Measurements from ENCODE around the gene CWF19L2.
"Not testable (repeated sequence)": the region's sequence is repeated elsewhere in the genome, so short reads cannot be mapped to it uniquely, and the experiment has no call there.

The CWF19L2 gene

GRCh38 chr11:107466275-107466866 lies 8.7 kb upstream of the CWF19L2 start:
- H3K27me3 Mint-ChIP-seq: peaks cover 20% of the 10 kb centered on the region
- H3K36me3 Mint-ChIP-seq; H3K27ac Mint-ChIP-seq; H3K4me3 Mint-ChIP-seq; H3K4me1 Mint-ChIP-seq (ENCODE audit: low read depth); H3K9me3 Mint-ChIP-seq (ENCODE audit: low read depth): not testable (repeated sequence)

- Mint-ChIP-seq H3K4me3 (peak overlapping the region; percentile 97), H3K9me3 (ENCODE audit: low read depth) (no peaks in the 10 kb centered on the region)
Observed at GRCh38 chr11:107457205-107457557, 444 bp downstream of the CWF19L2 start.

GRCh38 chr11:107453594-107454286 lies 3.9 kb downstream of the CWF19L2 start:
- H3K9me3 Mint-ChIP-seq (ENCODE audit: low read depth): no peaks in the 10 kb centered on the region
- H3K4me1 Mint-ChIP-seq (ENCODE audit: low read depth): peaks cover 53% of the 10 kb centered on the region
- peaks cover 12% of the 10 kb centered on the region for H3K36me3 Mint-ChIP-seq
- no peaks in the 10 kb centered on the region for H3K27me3 Mint-ChIP-seq
- no peak overlapping the region for H3K27ac Mint-ChIP-seq
- H3K4me3 Mint-ChIP-seq: no peak overlapping the region

More at GRCh38 chr11:107457205-107457557, 444 bp downstream of the CWF19L2 start:
- H3K36me3 Mint-ChIP-seq: peaks cover 8% of the 10 kb centered on the region
- H3K4me1 Mint-ChIP-seq (ENCODE audit: low read depth): peaks cover 27% of the 10 kb centered on the region
- H3K27ac Mint-ChIP-seq: peak overlapping the region; percentile 92
- H3K27me3 Mint-ChIP-seq: no peaks in the 10 kb centered on the region

- H3K4me3 Mint-ChIP-seq: no peak overlapping the region
- peak overlapping the region; percentile 1 for H3K27ac Mint-ChIP-seq
- H3K4me1 Mint-ChIP-seq (ENCODE audit: low read depth): peaks cover 48% of the 10 kb centered on the region
- H3K9me3 Mint-ChIP-seq (ENCODE audit: low read depth): no peaks in the 10 kb centered on the region
- peaks cover 22% of the 10 kb centered on the region for H3K36me3 Mint-ChIP-seq
- no peaks in the 10 kb centered on the region for H3K27me3 Mint-ChIP-seq
Observed at GRCh38 chr11:107446822-107447431, 10.7 kb downstream of the CWF19L2 start.

GRCh38 chr11:107442715-107443215 lies 14.9 kb downstream of the CWF19L2 start:
- H3K27me3 Mint-ChIP-seq: no peaks in the 10 kb centered on the region
- H3K36me3 Mint-ChIP-seq: peaks cover 36% of the 10 kb centered on the region
- H3K4me3 Mint-ChIP-seq: no peak overlapping the region
- no peak overlapping the region for H3K27ac Mint-ChIP-seq
- H3K9me3 Mint-ChIP-seq (ENCODE audit: low read depth): no peaks in the 10 kb centered on the region
- peaks cover 20% of the 10 kb centered on the region for H3K4me1 Mint-ChIP-seq (ENCODE audit: low read depth)

- Mint-ChIP-seq H3K4me1 (ENCODE audit: low read depth) (peaks cover 4% of the 10 kb centered on the region), H3K27ac (no peak overlapping the region), H3K9me3 (ENCODE audit: low read depth) (no peaks in the 10 kb centered on the region), H3K36me3 (peaks cover 29% of the 10 kb centered on the region), H3K27me3 (no peaks in the 10 kb centered on the region), H3K4me3 (no peak overlapping the region)
Observed at GRCh38 chr11:107439586-107440167, 17.9 kb downstream of the CWF19L2 start.

GRCh38 chr11:107438148-107438547 lies 19.5 kb downstream of the CWF19L2 start:
- Mint-ChIP-seq H3K27ac (no peak overlapping the region), H3K36me3 (peaks cover 19% of the 10 kb centered on the region), H3K4me1 (ENCODE audit: low read depth) (peaks cover 2% of the 10 kb centered on the region), H3K27me3 (no peaks in the 10 kb centered on the region), H3K9me3 (ENCODE audit: low read depth) (no peaks in the 10 kb centered on the region), H3K4me3 (no peak overlapping the region)

- Mint-ChIP-seq H3K27me3 (no peaks in the 10 kb centered on the region), H3K36me3 (peaks cover 16% of the 10 kb centered on the region), H3K9me3 (ENCODE audit: low read depth) (no peaks in the 10 kb centered on the region), H3K27ac (peak overlapping the region; percentile 7), H3K4me3 (peak overlapping the region; percentile 3), H3K4me1 (ENCODE audit: low read depth) (peaks cover 10% of the 10 kb centered on the region)
Observed at GRCh38 chr11:107430525-107430924, 27.1 kb downstream of the CWF19L2 start.

- no peak overlapping the region for H3K4me3 Mint-ChIP-seq
- H3K27ac Mint-ChIP-seq: no peak overlapping the region
- H3K36me3 Mint-ChIP-seq: peaks cover 20% of the 10 kb centered on the region
- no peaks in the 10 kb centered on the region for H3K9me3 Mint-ChIP-seq (ENCODE audit: low read depth)
- H3K4me1 Mint-ChIP-seq (ENCODE audit: low read depth): peaks cover 10% of the 10 kb centered on the region
- no peaks in the 10 kb centered on the region for H3K27me3 Mint-ChIP-seq
Observed at GRCh38 chr11:107427569-107428180, 29.9 kb downstream of the CWF19L2 start.

- H3K9me3 Mint-ChIP-seq (ENCODE audit: low read depth): no peaks in the 10 kb centered on the region
- peaks cover 28% of the 10 kb centered on the region for H3K36me3 Mint-ChIP-seq
- H3K27ac Mint-ChIP-seq: no peak overlapping the region
- no peaks in the 10 kb centered on the region for H3K27me3 Mint-ChIP-seq
- no peak overlapping the region for H3K4me3 Mint-ChIP-seq
- H3K4me1 Mint-ChIP-seq (ENCODE audit: low read depth): peaks cover 2% of the 10 kb centered on the region
Observed at GRCh38 chr11:107413352-107413751, 44.3 kb downstream of the CWF19L2 start.

GRCh38 chr11:107408762-107409211 lies 48.8 kb downstream of the CWF19L2 start:
- H3K27ac Mint-ChIP-seq: no peak overlapping the region
- peaks cover 3% of the 10 kb centered on the region for H3K4me1 Mint-ChIP-seq (ENCODE audit: low read depth)
- no peaks in the 10 kb centered on the region for H3K27me3 Mint-ChIP-seq
- no peaks in the 10 kb centered on the region for H3K9me3 Mint-ChIP-seq (ENCODE audit: low read depth)
- H3K4me3 Mint-ChIP-seq: no peak overlapping the region
- peaks cover 35% of the 10 kb centered on the region for H3K36me3 Mint-ChIP-seq

- no peaks in the 10 kb centered on the region for H3K9me3 Mint-ChIP-seq (ENCODE audit: low read depth)
- H3K27ac Mint-ChIP-seq: no peak overlapping the region
- no peak overlapping the region for H3K4me3 Mint-ChIP-seq
- peaks cover 50% of the 10 kb centered on the region for H3K36me3 Mint-ChIP-seq
- peaks cover 3% of the 10 kb centered on the region for H3K4me1 Mint-ChIP-seq (ENCODE audit: low read depth)
- no peaks in the 10 kb centered on the region for H3K27me3 Mint-ChIP-seq
Observed at GRCh38 chr11:107405260-107405659, 52.4 kb downstream of the CWF19L2 start.

GRCh38 chr11:107401131-107401530 lies 56.5 kb downstream of the CWF19L2 start:
- peaks cover 64% of the 10 kb centered on the region for H3K36me3 Mint-ChIP-seq
- not testable (repeated sequence) for H3K27ac Mint-ChIP-seq; H3K4me3 Mint-ChIP-seq; H3K4me1 Mint-ChIP-seq (ENCODE audit: low read depth); H3K9me3 Mint-ChIP-seq (ENCODE audit: low read depth); H3K27me3 Mint-ChIP-seq

- Mint-ChIP-seq H3K4me1 (ENCODE audit: low read depth) (peaks cover 2% of the 10 kb centered on the region), H3K36me3 (peaks cover 55% of the 10 kb centered on the region), H3K27me3 (no peaks in the 10 kb centered on the region), H3K4me3 (no peak overlapping the region), H3K27ac (no peak overlapping the region), H3K9me3 (ENCODE audit: low read depth) (no peaks in the 10 kb centered on the region)
Observed at GRCh38 chr11:107397357-107397756, 60.3 kb downstream of the CWF19L2 start.

- H3K27ac Mint-ChIP-seq: no peak overlapping the region
- H3K4me1 Mint-ChIP-seq (ENCODE audit: low read depth): peaks cover 6% of the 10 kb centered on the region
- H3K9me3 Mint-ChIP-seq (ENCODE audit: low read depth): no peaks in the 10 kb centered on the region
- H3K36me3 Mint-ChIP-seq: peaks cover 39% of the 10 kb centered on the region
- no peaks in the 10 kb centered on the region for H3K27me3 Mint-ChIP-seq
- H3K4me3 Mint-ChIP-seq: no peak overlapping the region
Observed at GRCh38 chr11:107392611-107393010, 65.0 kb downstream of the CWF19L2 start.
